Measurements from ENCODE around the gene ATG16L1.

ATG16L1 gene

GRCh38 chr2:233307565-233307964, 56.1 kb downstream of the ATG16L1 start, which contains the start of gene SAG:
Gene SAG (plus strand): TSS chr2:233307816. CDS start chr2:233309190, 1,374 bp downstream.
- TF ChIP-seq ZFX (IDR thresholded peaks at IDR 0.05; ENCODE audit: borderline replicate concordance) (no peak), CTCF (IDR thresholded peaks at IDR 0.05) (no peak)

DNA sequence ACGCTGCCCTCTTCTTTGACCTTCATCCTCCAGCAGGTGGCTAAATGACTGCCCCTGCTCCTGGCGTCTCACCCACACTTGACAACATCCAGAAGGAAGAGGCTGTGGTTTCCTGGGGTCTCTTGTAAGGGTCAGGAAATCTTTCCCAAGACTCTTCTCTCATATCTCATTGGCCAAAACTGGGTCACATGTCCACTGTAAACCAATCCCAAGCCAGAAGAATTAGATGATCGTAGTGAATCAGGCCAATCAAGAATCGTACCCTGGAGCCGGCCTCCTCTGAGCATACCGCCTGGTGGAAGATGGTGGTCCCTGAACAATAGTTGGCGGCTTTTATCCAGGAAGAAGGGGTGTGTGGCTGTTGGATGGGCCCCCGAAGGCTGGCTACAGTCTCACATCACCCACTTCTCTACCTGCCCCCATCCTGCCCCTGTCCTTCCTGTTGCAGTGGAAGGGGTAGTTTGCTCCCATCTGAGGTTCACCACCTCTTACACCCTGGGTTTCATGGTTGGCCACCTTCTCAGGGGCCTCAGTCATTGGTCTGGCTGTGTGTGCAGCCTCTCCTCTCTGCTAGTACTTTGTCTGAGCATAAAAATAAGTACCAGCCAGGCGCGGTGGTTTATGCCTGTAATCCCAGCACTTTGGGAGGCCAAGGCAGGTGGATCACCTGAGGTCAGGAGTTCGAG, 59.9 kb downstream of the ATG16L1 start:
- no peak overlapping the region for H3K27ac ChIP-seq
- TF ChIP-seq ZFX (IDR thresholded peaks at IDR 0.05; ENCODE audit: borderline replicate concordance) (no peak), CTCF (IDR thresholded peaks at IDR 0.05) (no peak)

More at GRCh38 chr2:233307565-233307964, 56.1 kb downstream of the ATG16L1 start, which contains the start of gene SAG:
- H3K27ac ChIP-seq = no peak within 1 kb of the TSS

DNA sequence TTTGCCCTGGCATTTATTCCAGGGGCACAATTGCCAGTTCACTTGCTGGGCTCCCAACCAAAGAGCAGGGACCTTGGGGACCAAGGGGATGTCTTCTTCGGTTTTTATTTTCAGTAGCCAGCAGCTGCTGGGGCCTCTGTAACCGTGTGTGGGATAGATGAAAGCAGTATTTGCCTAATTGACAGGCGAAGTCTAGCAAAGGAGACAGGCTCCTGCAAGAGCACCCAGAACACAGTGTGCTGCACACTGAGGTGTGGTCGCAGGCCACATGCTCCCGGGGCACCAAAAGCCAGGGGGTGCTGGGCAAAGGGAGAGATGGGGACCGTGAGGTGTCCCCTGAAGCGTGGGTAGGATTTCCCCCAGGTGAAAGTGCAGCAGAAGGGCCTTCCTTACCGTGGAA, 61.4 kb downstream of the ATG16L1 start:
- H3K27ac ChIP-seq = no peak overlapping the region
- TF ChIP-seq CTCF (IDR thresholded peaks at IDR 0.05) (no peak), ZFX (IDR thresholded peaks at IDR 0.05; ENCODE audit: borderline replicate concordance) (no peak)

GRCh38 chr2:233314180-233314925, 62.9 kb downstream of the ATG16L1 start:
- TF ChIP-seq CTCF (IDR thresholded peaks at IDR 0.05) = no peak
- TF ChIP-seq ZFX (IDR thresholded peaks at IDR 0.05; ENCODE audit: borderline replicate concordance) = no peak

GRCh38 chr2:233317196-233317943, 65.9 kb downstream of the ATG16L1 start:
- no peak overlapping the region for H3K27ac ChIP-seq
- no peak for TF ChIP-seq ZFX (IDR thresholded peaks at IDR 0.05; ENCODE audit: borderline replicate concordance)
- TF ChIP-seq CTCF (IDR thresholded peaks at IDR 0.05) = no peak

More at GRCh38 chr2:233314180-233314925, 62.9 kb downstream of the ATG16L1 start:
- no peak overlapping the region for H3K27ac ChIP-seq

DNA sequence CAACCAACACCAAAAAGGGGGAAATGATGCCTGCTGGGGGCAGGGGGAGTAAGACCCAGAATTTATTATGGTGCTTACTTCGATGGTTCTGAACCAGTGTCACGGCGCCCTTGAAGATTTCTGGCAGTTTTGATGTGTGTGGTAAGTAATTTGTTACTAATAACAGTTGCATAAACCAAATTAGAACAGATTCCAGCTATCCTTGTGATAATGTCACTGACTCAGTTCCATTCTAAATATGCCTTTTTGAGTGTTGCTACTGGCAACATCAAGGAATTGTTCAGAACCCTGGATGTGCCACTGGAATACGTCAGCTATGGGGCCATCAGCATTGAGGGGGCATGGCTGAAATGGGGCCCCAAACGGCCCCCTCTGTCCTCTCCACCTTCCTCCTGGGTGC, 67.8 kb downstream of the ATG16L1 start:
- no peak overlapping the region for H3K27ac ChIP-seq
- TF ChIP-seq CTCF (IDR thresholded peaks at IDR 0.05) = no peak
